ENCODE data around the gene COL4A2.
A peak's percentile ranks its signal among the peaks of the same experiment; 100 is the strongest.

Gene COL4A2

DNA sequence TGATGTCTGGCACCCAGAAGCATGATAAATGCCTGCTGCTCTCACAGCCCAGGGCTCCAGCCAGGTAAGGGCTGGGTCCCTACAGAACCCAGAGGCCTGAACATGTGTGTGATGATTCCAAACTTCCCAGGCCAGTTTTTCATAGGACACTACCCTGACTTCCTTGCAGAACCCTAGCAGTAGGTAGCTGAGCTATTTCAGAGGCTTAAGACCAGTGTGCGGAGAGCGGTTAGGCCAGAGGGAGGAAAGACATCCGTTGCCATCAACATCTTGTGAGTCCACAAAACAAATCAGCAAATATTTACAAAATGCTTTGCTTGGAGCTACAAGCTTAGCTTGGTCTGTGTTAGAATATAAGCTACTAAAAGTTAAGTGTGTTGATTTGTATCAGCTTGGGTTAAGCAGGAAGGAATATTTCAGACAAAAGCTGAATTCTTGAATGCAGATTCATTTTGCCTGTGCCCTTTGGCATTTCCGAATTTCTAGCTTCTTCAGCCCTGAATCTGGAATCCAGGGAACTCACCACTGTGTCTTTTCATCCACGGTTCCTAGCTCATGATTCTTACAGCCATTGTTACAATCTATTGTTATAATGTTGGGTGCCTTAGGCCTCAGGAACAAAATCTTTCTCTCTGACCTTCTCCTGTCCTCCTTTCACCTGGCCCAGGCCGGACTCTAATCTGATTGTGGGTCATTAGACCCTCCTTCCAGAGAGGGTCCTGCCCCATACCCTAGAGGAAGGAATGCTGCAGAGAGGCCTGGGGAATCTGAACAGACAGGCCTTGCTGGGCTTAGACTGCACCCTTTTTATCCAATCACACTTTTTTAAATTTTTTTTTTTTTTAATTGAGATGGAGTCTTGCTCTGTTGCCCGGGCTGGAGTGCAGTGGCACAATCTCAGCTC is 242.1 kb downstream of the COL4A2 start:
- no peak for FAIRE-seq

- no peak for FAIRE-seq
These were observed 242.7 kb downstream of the COL4A2 start for GRCh38 chr13:110549795-110550160.

- FAIRE-seq = no peak
These were observed 244.2 kb downstream of the COL4A2 start for GRCh38 chr13:110551284-110551683.

GRCh38 chr13:110552767-110553166 is 245.7 kb downstream of the COL4A2 start:
- no peak for FAIRE-seq

DNA sequence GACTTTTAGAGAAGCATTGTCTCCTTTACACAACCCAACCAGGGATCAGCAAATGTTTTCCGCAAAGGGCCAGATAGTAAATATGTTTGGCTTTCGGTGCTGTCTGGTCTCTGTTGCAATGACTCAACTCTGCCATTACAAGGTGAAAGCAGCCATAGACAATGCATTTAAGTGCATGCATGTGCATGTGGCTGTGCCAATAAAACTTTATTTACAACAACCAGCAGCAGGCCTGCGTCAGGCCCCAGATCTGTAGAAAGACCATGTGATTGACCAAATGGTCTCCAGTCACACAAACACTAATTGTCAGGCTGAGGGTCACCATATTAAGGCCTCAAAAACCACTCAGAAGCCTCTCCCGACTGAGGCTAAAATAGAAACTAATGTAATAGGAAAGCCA is 246.3 kb downstream of the COL4A2 start:
- no peak for FAIRE-seq

- FAIRE-seq = no peak
These were observed 247.2 kb downstream of the COL4A2 start for GRCh38 chr13:110554227-110554836.

GRCh38 chr13:110554946-110555345 is 247.9 kb downstream of the COL4A2 start:
- no peak for FAIRE-seq

GRCh38 chr13:110555601-110556223 is 248.6 kb downstream of the COL4A2 start:
- FAIRE-seq = no peak

DNA sequence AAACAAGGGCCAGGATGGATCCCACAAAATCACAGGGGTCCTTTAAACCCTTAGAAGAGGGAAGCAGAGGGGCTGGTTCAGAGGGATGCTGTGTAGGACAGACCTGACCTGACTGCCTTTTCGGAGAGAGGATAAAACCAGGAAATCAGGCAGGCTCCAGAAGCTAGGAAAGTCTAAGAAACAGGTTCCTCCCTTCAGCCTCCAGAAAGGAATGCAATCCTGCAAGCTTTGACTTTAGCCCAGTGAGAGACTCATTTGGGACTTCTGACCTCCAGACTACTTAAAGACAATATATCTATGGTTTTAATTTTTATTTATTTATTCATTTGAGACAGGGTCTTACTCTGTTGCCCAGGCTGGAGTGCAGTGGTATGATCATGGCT is 249.1 kb downstream of the COL4A2 start:
- FAIRE-seq = no peak

- FAIRE-seq = no peak
These were observed 250.0 kb downstream of the COL4A2 start for GRCh38 chr13:110557082-110557481.

DNA sequence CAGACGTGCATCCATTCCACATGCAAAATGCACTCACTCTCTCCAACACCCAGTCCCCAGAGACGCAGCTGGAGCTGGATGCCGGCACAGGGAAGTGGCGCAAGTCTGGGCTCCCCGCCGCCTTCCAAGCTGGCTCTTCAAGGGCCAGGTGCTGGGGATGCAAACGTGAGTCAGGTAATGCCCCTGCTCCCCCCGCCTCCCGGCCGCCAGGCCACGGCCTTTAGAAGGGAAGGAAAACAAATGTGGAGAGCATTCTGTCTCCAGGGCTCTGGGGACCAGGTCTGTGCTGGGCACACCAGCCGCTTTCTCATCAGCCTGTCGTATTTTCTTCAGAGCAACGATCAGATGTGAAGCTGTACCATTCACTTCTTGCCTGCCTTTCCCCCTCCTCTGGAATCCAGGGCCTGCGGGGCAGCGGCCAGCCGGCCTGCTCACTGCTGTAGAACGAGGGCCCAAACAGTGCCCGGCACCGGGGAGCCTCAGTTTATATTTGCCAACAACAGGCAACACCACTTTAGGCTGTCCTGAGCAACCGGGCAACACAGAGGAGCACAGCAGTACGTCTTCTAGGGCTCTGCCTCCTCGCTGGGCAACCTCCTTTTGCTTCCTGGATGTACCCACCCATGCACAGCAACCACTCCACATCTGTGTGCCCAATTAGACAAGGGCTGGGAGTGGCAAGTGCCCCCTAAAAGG is 250.7 kb downstream of the COL4A2 start:
- FAIRE-seq = no peak

- no peak for FAIRE-seq
These were observed 252.4 kb downstream of the COL4A2 start for GRCh38 chr13:110559429-110559943.

DNA sequence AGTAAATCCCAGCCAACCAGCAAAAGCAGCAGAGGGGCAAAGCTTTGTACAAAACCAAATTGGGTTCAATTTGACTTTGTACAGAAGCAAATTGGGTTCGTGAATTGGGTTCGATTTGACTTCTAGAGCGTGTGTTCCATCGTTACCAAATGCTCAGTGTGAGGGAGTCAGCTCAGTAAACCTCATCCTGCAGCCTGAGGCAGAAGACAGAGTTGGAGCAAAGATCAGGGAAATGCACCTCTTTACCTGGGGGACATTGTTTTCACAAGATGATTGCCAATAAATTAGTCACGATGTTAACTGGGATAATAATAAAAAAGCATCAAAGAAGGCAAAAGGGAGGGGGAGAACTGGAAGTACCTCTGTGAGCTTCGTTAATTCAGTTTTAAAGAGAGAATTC is 252.9 kb downstream of the COL4A2 start:
- no peak for FAIRE-seq

DNA sequence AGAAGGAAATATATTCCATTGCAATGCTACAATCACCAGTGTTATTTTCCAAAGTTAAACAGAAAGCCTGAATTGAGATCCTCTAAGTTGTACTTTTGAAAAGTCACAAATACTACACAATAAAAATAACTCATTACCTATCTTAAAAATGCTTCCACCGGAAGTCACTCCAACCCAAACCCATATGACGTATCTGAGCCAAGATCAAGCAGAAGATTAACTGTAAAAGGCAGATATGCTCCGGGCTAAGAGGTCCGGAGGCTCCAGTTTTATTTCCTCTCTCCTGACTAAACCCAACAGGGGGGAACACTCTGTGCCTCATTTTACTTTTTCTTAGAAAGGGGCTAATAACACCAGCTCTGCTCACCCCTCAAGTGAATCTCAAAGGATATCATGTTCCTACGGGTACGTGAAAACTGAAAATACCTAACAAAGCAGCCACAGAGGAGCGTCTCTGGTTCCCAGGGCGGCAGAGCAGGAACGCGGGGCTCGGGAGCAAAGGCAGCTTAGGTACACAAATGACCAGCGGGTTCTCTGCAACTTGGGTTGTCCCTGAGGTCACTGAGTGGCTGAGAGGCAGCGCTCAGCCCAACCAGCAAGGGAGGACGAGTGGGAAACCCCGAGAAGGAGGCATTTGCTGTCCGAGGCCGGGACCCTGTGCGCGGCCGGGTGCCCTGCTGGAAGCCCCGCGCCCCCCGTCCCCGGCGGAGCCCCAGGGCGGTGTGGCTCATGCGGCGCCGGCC is 253.7 kb downstream of the COL4A2 start:
- FAIRE-seq = peak; percentile 49

DNA sequence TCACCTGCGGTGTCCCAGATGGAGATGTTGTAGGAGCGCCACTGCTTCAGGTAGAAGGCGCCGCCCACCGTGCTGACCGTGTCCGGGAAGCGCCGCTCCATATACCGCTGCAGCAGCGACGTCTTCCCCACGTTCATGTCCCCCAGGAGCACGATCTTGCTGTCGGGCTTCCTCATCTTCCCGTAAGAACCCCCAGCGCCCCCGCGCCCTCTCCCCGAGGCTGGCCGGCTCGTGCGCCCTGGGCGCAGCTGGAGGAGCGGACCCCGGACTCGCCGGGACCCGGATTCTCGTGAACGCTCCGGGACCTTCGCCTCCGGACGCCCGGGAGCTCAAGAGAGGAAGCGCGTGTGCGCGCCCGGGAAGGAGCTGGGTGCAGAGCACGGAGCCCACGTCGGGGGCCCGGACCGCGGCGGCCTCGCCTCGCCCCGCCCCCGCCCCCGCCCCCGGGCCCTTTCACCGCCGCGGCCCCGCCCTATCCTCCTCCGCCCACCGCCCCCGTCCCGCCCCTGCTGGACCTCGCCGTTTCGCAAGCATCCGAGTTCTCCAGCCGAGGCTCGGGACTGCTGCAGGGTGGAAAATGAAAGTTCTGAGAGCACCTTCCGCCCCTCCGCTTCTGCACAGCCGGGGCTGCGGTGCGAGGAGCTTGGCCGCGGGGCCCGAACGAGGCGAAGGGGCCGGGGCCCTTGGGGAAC is 254.4 kb downstream of the COL4A2 start, which contains the start of gene RAB20:
TSS of gene RAB20 (minus strand) at position 379 of the 692 bp plus-strand sequence. CDS start at position 176, 203 bp downstream.
- FAIRE-seq = no peak

DNA sequence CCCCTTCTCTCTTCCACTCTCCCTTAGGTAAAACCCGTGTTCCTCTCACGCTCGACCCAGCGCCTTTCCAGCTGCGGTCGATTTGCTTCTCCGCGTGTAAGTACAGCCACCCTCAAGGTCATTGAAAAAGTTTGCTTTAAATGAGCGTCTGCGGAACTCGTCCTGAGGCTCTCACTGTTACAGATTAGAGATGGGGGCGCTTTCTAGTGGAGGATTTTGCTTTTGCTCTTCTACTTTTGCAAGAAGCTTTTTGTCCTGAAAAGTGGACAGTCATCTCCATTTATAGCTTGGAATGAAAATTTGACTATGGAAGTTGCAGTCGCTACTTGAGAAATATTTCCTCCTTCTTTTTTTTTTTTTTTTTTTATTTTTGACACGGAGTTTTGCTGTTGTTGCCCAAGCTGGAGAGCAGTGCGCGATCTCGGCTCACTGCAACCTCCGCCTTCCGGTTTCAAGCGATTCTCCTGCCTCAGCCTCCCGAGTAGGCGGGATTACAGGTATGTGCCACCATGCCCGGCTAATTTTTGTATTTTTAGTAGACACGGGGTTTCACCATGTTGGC is 255.0 kb downstream of the COL4A2 start:
- peak; percentile 30 for FAIRE-seq

Data from islet of Langerhans (tissue), 1 donor.